ENCODE results near the gene ZNF664. TPM values are rescaled to one million over a fixed set of nuclear protein-coding genes. Genes with fewer than 3 reads are reported as not detected.

The ZNF664 gene
- total and polyA plus RNA-seq, 2 of the 13 experiments (the other 11 are each of a cell fraction or from before 2014, with no cell fraction given), result 43.9 to 56.5 TPM

GRCh38 chr12:124046456-124046740 lies 73.4 kb downstream of the ZNF664 start (continued):
- TF ChIP-seq HMGXB3 (CRISPR knock-in tag; IDR thresholded peaks at IDR 0.05; ENCODE audit: borderline replicate concordance) (no peak), CBX1 (IDR thresholded peaks at IDR 0.05; ENCODE audit: low read depth) (no peak), ZNF775 (CRISPR knock-in tag; IDR thresholded peaks at IDR 0.05; ENCODE audit: borderline replicate concordance) (no peak), ZNF747 (CRISPR knock-in tag; IDR thresholded peaks at IDR 0.05; ENCODE audit: borderline replicate concordance) (no peak)

DNA sequence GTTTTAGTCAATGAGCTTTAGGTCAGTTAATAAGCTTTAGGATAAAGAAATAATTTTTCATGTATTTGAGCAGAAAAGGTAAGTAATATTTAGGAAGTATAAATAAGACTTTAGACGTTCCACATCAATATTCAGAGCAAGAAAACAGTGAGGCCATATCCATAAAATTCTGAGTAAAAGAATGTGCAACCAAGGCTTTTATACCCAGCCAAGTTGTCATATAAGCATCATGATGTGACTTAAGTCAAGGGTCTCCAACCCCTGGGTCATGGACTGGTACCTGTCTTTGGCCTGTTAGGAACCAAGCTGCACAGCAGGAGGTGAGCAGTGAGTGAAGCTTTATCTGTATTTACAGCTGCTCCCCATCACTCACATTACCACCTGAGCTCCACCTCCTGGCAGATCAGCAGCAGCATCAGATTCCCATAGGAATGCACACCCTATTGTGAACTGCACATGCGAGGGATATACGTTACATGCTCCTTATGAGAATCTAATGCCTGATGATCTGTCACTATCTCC lies 74.1 kb downstream of the ZNF664 start:
- no peaks in the 10 kb centered on the region for H4K20me1 ChIP-seq (ENCODE audit: insufficient read depth, low read length)

More for the DNA sequence above, 74.1 kb downstream of the ZNF664 start:
- Histone ChIP-seq H3K36me3 (replicated peaks in 1 of 2; ENCODE audit: control insufficient read depth in 1 of 2, insufficient read depth in 2 of 2, low read length in 2 of 2) (no peaks in the 10 kb centered on the region), H3K9ac (ENCODE audit: insufficient read depth, low read depth, low read length) (no peak overlapping the region), H3K4me1 (ENCODE audit: insufficient read depth, low read length) (no peaks in the 10 kb centered on the region), H3K4me3 (replicated peaks in 1 of 3; ENCODE audit: insufficient read depth in 1 of 3, low read depth in 2 of 3, low read length in 3 of 3) (no peak overlapping the region), H2AFZ (ENCODE audit: low read length) (no peak overlapping the region), H3K79me2 (ENCODE audit: insufficient read depth, low read length) (no peaks in the 10 kb centered on the region), H3K27me3 (ENCODE audit: control insufficient read depth in 1 of 2, insufficient read depth in 2 of 2, low read length in 2 of 2) (peaks cover 0 to 6% of the 10 kb centered on the region in 2 experiments; a peak in 2 of 5 replicates), H3K27ac (ENCODE audit: extremely low read length, insufficient read depth, low read length) (no peak overlapping the region), H3K4me2 (ENCODE audit: low read depth, low read length) (no peak overlapping the region), H3K9me3 (ENCODE audit: low read length) (peaks cover 21% of the 10 kb centered on the region)
- ChIA-PET POLR2A (no interaction called here), CTCF (ENCODE audit: low intra/inter-chr PET ratio, low total read pairs) (no interaction called here)
- WGBS (ENCODE audit: low lambda C conversion rate), result 11% methylated on average over 3 of the region's 3 CpGs
- DNase-seq (ENCODE audit: low spot score), result no peak
- no peak for FAIRE-seq
- TF ChIP-seq ZMYM3 (CRISPR knock-in tag; IDR thresholded peaks at IDR 0.05), result no peak
- TF ChIP-seq ZFP1 (CRISPR knock-in tag; IDR thresholded peaks at IDR 0.05), result peak; percentile 86; the same call in 1 of the 2 replicates
- no peak for ATAC-seq
- BruUV-seq (replicated peaks), result no TSS peak
- intact Hi-C loops (cut with micrococcal nuclease; ENCODE audit: unreplicated experiment) (no loop called here), in situ Hi-C loops (cut with HindIII; ENCODE audit: extremely low pct_ligation_motif_present, low pct_unique_long_range_greater_than_20kb) (loop anchor here (10.0 kb wide), 1 partner anchor 728 kb away; no protein-coding TSS in a partner anchor)
